Measurements from ENCODE around the gene STIP1. TPM values are rescaled to one million over a fixed set of nuclear protein-coding genes. Genes with fewer than 3 reads are reported as not detected.

STIP1 gene
- total RNA-seq = 100 to 1,000 TPM in 1 of 2 donors, 10 to 100 TPM in 1; 95.5 to 232 TPM

DNA sequence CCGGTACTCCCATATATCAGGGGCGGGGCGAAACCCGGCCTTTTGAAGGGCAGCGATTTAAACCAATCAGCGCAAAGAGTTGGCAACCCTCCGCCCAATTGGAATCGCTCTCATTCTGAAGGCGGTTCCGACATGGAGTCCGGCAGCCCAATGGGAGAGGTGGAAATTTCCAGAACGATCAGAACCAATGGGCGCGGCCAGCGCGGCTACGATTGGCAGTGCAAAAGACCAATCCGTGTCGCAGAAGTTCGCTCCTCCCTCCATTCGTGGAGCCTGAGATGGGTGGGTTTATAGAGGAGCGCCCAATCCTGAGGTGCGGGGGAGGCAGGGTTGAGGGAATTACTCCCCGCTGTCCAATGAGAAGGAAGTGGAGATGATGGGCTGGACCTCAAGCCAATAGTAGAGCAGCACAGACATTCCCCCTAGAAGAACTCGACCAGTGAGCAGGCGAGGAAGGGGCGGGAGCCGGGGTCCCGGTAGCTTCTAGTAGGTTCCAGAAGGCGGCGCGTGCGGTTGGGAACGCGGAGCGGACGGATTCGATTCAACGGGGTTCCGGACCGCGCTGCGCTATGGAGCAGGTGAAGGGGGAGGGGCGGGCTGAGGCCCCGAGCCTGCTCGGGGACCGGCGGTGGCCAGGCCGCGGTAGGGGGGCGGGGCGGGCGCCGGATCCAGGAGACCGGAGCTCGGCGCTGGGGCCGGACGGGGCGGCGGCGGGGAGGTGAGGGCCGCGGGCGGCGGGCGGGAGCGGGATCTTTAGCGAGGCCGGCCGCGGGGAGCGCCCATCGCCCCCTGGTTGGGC lies at the start of gene STIP1:
Gene STIP1 (plus strand): TSS at position 479 of the 799 bp plus-strand sequence. CDS start 91 bp downstream, at position 570.
- Histone ChIP-seq H3K27me3 (no peaks in the 10 kb centered on the region), H3K27ac (peak within 1 kb of the TSS; percentile 88), H3K36me3 (no peaks in the 10 kb centered on the region), H3K4me1 (no peaks in the 10 kb centered on the region), H3K4me3 (peak within 1 kb of the TSS; percentile 51), H3K9me3 (no peaks in the 10 kb centered on the region), H3K9ac (ENCODE audit: low read depth in 2 of 2, low read length in 2 of 2) (peak within 1 kb of the TSS; percentile 77 to 89)
- peak; percentile 99 for DNase-seq
- intact Hi-C loops (cut with DNase I) = no loop called here
- TF ChIP-seq, protein P1, sequence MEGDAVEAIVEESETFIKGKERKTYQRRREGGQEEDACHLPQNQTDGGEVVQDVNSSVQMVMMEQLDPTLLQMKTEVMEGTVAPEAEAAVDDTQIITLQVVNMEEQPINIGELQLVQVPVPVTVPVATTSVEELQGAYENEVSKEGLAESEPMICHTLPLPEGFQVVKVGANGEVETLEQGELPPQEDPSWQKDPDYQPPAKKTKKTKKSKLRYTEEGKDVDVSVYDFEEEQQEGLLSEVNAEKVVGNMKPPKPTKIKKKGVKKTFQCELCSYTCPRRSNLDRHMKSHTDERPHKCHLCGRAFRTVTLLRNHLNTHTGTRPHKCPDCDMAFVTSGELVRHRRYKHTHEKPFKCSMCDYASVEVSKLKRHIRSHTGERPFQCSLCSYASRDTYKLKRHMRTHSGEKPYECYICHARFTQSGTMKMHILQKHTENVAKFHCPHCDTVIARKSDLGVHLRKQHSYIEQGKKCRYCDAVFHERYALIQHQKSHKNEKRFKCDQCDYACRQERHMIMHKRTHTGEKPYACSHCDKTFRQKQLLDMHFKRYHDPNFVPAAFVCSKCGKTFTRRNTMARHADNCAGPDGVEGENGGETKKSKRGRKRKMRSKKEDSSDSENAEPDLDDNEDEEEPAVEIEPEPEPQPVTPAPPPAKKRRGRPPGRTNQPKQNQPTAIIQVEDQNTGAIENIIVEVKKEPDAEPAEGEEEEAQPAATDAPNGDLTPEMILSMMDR (IDR thresholded peaks at IDR 0.05) = no peak

GRCh38 chr11:64136765-64137441 lies 49.1 kb upstream of the STIP1 start:
- Histone ChIP-seq H3K4me3 (no peak overlapping the region), H3K27ac (no peak overlapping the region), H3K9ac (ENCODE audit: low read depth in 2 of 2, low read length in 2 of 2) (no peak overlapping the region), H3K9me3 (no peaks in the 10 kb centered on the region), H3K36me3 (no peaks in the 10 kb centered on the region), H3K4me1 (no peaks in the 10 kb centered on the region), H3K27me3 (no peaks in the 10 kb centered on the region)
- intact Hi-C loops (cut with DNase I) = no loop called here
- DNase-seq = no peak
- TF ChIP-seq, protein P1 (IDR thresholded peaks at IDR 0.05) = no peak

DNA sequence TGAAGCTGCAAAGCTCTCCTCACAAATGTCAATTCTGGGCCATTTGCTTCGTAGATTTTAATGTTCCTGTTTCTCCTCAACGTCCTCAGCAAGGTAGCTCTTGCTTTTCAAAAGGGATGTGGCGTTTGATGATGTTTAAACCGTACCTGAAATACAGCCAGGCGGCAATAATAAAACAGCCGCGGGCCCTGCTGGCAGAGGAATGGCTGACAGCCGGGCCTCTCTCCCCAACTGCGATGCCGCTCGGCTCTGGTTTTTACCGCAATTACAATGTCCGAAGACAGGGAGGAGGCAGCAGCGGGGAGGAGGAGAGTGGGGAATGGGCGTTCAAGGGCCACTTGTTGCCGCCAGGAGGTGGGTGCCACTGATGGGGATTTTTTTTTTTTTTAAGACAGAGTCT lies 47.6 kb upstream of the STIP1 start:
- no peaks in the 10 kb centered on the region for H3K4me1 ChIP-seq
- no peak for DNase-seq
- no peaks in the 10 kb centered on the region for H3K36me3 ChIP-seq
- no peaks in the 10 kb centered on the region for H3K9me3 ChIP-seq
- intact Hi-C loops (cut with DNase I) = no loop called here
- H3K27ac ChIP-seq = no peak overlapping the region
- no peak overlapping the region for H3K9ac ChIP-seq (ENCODE audit: low read depth in 2 of 2, low read length in 2 of 2)
- H3K27me3 ChIP-seq = no peaks in the 10 kb centered on the region
- no peak overlapping the region for H3K4me3 ChIP-seq
- TF ChIP-seq, protein P1 (IDR thresholded peaks at IDR 0.05) = no peak

DNA sequence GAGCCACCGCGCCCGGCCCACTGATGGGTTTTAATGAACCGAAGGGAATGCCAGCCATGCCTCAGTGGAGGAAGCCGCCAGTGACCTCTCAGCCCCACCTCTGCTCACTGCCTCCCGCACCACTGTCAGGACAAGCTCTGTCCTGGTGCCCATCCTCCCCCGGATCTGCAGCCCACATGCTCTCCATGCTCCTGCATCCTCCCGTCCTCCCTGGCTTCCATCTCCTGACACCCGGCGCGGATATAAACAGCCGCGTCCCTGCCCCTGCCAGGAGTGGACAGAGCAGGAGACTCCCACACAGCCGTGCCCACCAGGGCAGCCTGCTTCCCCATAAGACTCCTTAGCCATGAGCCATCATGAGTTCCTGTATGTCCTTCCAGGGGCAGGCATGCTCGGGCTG lies 46.9 kb upstream of the STIP1 start:
- Histone ChIP-seq H3K9ac (ENCODE audit: low read depth in 2 of 2, low read length in 2 of 2) (no peak overlapping the region), H3K9me3 (no peaks in the 10 kb centered on the region), H3K27ac (no peak overlapping the region), H3K27me3 (no peaks in the 10 kb centered on the region), H3K4me1 (no peaks in the 10 kb centered on the region), H3K4me3 (no peak overlapping the region), H3K36me3 (no peaks in the 10 kb centered on the region)
- TF ChIP-seq, protein P1 (IDR thresholded peaks at IDR 0.05) = no peak
- no peak for DNase-seq
- intact Hi-C loops (cut with DNase I) = no loop called here

GRCh38 chr11:64140082-64140481 lies 45.9 kb upstream of the STIP1 start:
- intact Hi-C loops (cut with DNase I) = loop anchor here (10.0 kb wide), 1 partner anchor 305 kb away; the partner anchor contains the start of gene MARK2
- H3K4me1 ChIP-seq = no peaks in the 10 kb centered on the region
- H3K9me3 ChIP-seq = no peaks in the 10 kb centered on the region
- TF ChIP-seq, protein P1 (IDR thresholded peaks at IDR 0.05) = no peak
- H3K36me3 ChIP-seq = no peaks in the 10 kb centered on the region
- no peak overlapping the region for H3K9ac ChIP-seq (ENCODE audit: low read depth in 2 of 2, low read length in 2 of 2)
- no peak overlapping the region for H3K4me3 ChIP-seq
- DNase-seq = no peak
- H3K27me3 ChIP-seq = no peaks in the 10 kb centered on the region
- no peak overlapping the region for H3K27ac ChIP-seq

Measured in colonic mucosa (tissue), 4 donors.